Measurements from ENCODE around the gene HMX1. TPM values are rescaled to one million over a fixed set of nuclear protein-coding genes. Genes with fewer than 3 reads are reported as not detected.

HMX1 gene
- total RNA-seq, 1 donor, result not detected

- Histone ChIP-seq H3K27me3 (ENCODE audit: insufficient read depth, low read length) (peaks cover 28% of the 10 kb centered on the region), H2AFZ (ENCODE audit: low read length) (no peak overlapping the region), H3K4me3 (ENCODE audit: insufficient read depth, low read length) (no peak overlapping the region), H3K9me3 (ENCODE audit: low read depth, low read length) (no peaks in the 10 kb centered on the region), H3K79me2 (ENCODE audit: insufficient read depth, low read length) (no peaks in the 10 kb centered on the region), H3K36me3 (ENCODE audit: insufficient read depth, low read length) (no peaks in the 10 kb centered on the region), H3K4me1 (ENCODE audit: insufficient read depth, low read length) (no peaks in the 10 kb centered on the region), H3K27ac (ENCODE audit: low read depth, low read length) (no peak overlapping the region), H4K20me1 (ENCODE audit: insufficient read depth, low read length) (no peaks in the 10 kb centered on the region), H3K4me2 (ENCODE audit: insufficient read depth, low read length) (no peak overlapping the region)
- no peak for DNase-seq (ENCODE audit: insufficient read length, low spot score, missing footprints)
- no peak for TF ChIP-seq CTCF (IDR thresholded peaks at IDR 0.05; ENCODE audit: extremely low read depth, low read depth, low read length)
These were observed 22.8 kb upstream of the HMX1 start for GRCh38 chr4:8894424-8894816.

GRCh38 chr4:8893624-8894423 is 22.2 kb upstream of the HMX1 start:
- no peaks in the 10 kb centered on the region for H3K79me2 ChIP-seq (ENCODE audit: insufficient read depth, low read length)
- no peak for TF ChIP-seq CTCF (IDR thresholded peaks at IDR 0.05; ENCODE audit: extremely low read depth, low read depth, low read length)
- H3K4me1 ChIP-seq (ENCODE audit: insufficient read depth, low read length), result no peaks in the 10 kb centered on the region
- H3K9me3 ChIP-seq (ENCODE audit: low read depth, low read length), result no peaks in the 10 kb centered on the region
- peaks cover 31% of the 10 kb centered on the region for H3K27me3 ChIP-seq (ENCODE audit: insufficient read depth, low read length)
- H4K20me1 ChIP-seq (ENCODE audit: insufficient read depth, low read length), result no peaks in the 10 kb centered on the region
- H3K36me3 ChIP-seq (ENCODE audit: insufficient read depth, low read length), result no peaks in the 10 kb centered on the region
- no peak overlapping the region for H3K4me2 ChIP-seq (ENCODE audit: insufficient read depth, low read length)
- no peak overlapping the region for H3K27ac ChIP-seq (ENCODE audit: low read depth, low read length)
- H3K4me3 ChIP-seq (ENCODE audit: insufficient read depth, low read length), result no peak overlapping the region
- no peak overlapping the region for H2AFZ ChIP-seq (ENCODE audit: low read length)
- no peak for DNase-seq (ENCODE audit: insufficient read length, low spot score, missing footprints)

DNA sequence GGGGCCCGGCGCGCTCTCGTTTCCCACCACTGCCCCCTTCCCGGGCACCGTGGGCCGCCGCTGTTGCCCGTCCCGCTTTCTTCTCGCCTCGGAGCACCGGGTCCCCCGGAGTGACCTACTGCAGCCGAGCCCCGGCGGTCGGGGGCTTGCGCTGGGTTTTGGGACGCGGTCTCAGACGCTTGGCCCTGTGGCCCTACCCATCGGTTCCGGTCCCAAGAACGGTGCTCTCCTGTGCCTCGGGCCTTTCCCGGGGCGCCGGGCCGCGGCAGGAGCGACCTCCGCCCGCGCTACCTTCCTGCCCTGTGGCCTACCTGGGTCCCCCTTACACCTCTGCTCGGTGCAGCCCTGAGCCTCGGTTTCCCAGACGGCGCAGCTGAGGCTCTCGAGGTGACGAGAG is 21.6 kb upstream of the HMX1 start:
- no peak overlapping the region for H2AFZ ChIP-seq (ENCODE audit: low read length)
- no peaks in the 10 kb centered on the region for H4K20me1 ChIP-seq (ENCODE audit: insufficient read depth, low read length)
- peaks cover 31% of the 10 kb centered on the region for H3K27me3 ChIP-seq (ENCODE audit: insufficient read depth, low read length)
- H3K4me2 ChIP-seq (ENCODE audit: insufficient read depth, low read length), result no peak overlapping the region
- no peak for DNase-seq (ENCODE audit: insufficient read length, low spot score, missing footprints)
- H3K4me1 ChIP-seq (ENCODE audit: insufficient read depth, low read length), result no peaks in the 10 kb centered on the region
- no peak overlapping the region for H3K4me3 ChIP-seq (ENCODE audit: insufficient read depth, low read length)
- H3K79me2 ChIP-seq (ENCODE audit: insufficient read depth, low read length), result no peaks in the 10 kb centered on the region
- H3K27ac ChIP-seq (ENCODE audit: low read depth, low read length), result no peak overlapping the region
- H3K9me3 ChIP-seq (ENCODE audit: low read depth, low read length), result no peaks in the 10 kb centered on the region
- no peaks in the 10 kb centered on the region for H3K36me3 ChIP-seq (ENCODE audit: insufficient read depth, low read length)
- TF ChIP-seq CTCF (IDR thresholded peaks at IDR 0.05; ENCODE audit: extremely low read depth, low read depth, low read length), result no peak

GRCh38 chr4:8892556-8893226 is 21.1 kb upstream of the HMX1 start:
- DNase-seq (ENCODE audit: insufficient read length, low spot score, missing footprints), result no peak
- Histone ChIP-seq H3K27me3 (ENCODE audit: insufficient read depth, low read length) (peaks cover 31% of the 10 kb centered on the region), H3K79me2 (ENCODE audit: insufficient read depth, low read length) (no peaks in the 10 kb centered on the region), H3K4me3 (ENCODE audit: insufficient read depth, low read length) (no peak overlapping the region), H2AFZ (ENCODE audit: low read length) (no peak overlapping the region), H3K27ac (ENCODE audit: low read depth, low read length) (no peak overlapping the region), H3K9me3 (ENCODE audit: low read depth, low read length) (no peaks in the 10 kb centered on the region), H3K4me2 (ENCODE audit: insufficient read depth, low read length) (no peak overlapping the region), H3K36me3 (ENCODE audit: insufficient read depth, low read length) (no peaks in the 10 kb centered on the region), H4K20me1 (ENCODE audit: insufficient read depth, low read length) (no peaks in the 10 kb centered on the region), H3K4me1 (ENCODE audit: insufficient read depth, low read length) (no peaks in the 10 kb centered on the region)
- TF ChIP-seq CTCF (IDR thresholded peaks at IDR 0.05; ENCODE audit: extremely low read depth, low read depth, low read length), result no peak
